Measurements from ENCODE around the gene SEC16A.
"Not testable (repeated sequence)": the region's sequence is repeated elsewhere in the genome, so short reads cannot be mapped to it uniquely, and the experiment has no call there.

Gene SEC16A

DNA sequence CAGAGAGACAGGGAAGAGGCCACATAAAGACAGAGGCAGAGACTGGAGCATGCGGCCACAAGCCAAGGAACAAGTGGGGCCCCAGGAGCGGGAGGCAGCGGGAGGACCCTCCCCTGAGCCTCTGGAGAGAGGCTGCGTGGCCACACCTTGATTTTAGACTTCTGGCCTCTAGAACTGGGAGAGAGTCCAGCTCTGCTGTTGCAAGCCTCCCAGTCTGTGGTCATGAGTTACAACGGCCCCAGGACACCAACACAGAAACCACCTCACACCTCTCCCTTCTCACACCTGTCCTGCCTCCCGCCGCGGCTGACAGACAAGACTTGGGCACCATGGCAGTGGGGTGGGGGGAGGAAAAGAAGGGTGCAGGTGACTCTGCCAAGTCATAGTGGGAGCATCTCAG is 45.4 kb downstream of the SEC16A start:
- DNase-seq = no peak

DNA sequence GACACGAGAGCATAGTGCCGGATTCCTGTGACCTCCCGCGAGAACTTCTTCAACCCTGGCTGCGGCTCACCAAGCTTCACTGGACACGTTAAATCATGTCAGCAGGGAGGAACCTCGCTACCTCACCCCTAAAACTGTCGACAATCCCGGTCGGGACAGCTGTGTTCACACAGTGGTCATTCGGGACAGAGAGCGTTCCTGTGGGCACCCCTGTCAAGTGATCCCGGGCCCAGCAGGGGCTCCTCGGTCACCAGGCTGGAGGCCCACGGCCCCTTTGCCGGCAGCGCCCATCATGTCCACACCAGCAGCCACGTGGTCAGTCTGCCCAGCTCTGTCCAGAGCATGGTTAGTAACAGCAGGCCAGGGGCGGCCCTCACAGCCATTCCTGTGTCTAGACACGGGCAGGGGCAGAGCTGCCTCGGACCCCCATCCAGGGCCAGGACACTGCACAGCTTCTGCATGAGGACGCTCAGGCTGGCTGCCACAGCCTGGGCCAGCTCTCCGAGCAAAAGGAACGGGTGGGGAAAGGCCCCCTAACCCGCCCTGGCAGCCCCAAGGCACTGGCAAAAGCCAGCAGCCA is 46.7 kb downstream of the SEC16A start:
- DNase-seq = no peak

DNA sequence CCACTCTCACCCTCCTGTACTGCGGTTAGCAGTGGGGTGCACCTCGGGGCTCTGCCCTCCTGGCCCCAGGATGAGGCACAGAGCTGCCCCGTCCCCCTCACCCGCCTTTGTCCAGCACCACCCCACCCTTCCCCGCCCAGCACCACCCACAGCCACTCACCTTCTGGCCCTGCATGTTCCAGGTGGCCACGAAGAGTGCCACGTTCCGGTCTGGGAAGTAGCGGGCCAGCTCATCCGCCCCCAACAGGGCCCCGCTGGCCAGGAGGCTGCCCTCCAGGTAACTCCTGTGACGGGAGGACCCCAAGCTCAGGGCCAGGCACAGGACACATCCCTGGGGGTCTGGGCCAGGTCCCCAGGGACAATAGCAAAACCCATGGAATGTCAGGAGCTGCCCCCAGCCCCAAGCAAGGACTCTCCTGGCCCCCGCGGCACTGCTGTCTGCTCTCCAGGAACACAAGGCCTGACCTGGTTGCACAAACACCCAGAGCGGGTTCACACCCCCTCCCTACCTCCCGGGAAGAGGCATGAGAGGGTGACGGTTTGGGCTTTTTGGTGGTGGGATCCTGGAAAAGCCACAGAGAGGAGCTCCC is 48.2 kb downstream of the SEC16A start:
- DNase-seq = no peak

DNA sequence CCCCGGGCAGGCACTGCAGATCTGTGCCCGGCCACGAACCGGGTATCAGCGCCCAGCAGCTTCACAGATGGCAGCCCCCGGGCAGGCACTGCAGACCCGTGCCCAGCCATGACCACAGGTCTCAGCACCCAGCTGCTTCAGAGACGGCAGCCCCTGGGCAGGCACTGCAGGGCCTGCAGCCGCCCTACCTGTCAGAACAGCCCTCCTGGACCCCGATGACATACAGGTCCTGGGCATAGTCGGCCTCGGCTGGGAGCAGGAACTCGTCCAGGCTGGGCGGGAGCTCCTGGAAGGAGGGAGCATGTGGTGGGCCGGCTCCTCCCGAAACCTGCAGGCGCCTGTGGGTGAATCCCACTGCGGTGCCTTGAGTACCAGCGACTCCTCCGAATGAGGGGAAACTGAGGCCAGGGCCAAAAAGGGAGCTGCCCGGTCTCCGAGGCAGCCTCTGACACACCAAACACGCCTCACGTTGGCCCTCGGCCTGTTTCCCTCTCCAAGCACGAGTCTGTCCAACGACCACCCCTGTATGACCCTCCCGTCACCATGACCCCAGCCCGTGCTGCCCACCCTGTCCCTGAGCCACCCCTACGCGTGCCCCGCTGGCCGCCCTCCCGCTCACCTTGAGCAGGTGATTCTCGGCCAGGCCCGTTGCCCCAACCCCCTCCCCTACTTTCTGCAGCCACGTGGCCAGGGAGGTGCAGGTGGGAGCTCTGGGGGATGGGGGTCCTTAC is 48.8 kb downstream of the SEC16A start:
- no peak for DNase-seq

DNA sequence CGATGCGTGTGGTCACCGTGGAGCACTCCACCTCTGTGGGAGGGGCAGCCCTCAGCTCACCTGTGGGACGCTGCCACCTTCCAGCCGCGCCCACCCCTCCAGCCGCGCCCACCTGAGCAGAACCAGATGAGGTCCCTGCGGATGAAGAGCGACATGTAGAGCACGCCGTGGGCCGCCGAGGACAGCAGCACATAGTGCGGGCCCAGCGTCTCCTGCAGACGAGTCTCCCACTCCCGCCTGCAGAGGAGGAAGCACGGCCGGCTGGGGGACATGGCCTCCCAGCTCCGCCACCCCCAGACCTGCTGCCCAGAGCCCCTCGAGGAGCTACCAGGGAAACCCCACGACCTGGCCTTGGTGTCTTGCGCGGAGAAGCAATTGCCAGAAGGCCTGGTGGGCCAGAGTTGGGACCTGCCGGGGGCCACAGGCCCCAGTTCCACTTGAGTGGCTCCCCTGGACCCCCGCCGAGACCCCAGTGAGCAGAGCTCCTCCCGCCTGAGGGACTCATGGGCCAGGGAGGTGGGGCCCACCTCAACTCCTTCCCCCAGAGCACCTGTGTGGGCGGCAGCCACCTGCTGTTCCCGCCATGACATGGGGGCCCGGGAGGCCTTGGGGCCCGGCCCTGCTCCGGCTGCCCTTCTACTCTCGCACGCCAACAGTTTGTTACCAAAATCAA is 49.7 kb downstream of the SEC16A start:
- DNase-seq = no peak

DNA sequence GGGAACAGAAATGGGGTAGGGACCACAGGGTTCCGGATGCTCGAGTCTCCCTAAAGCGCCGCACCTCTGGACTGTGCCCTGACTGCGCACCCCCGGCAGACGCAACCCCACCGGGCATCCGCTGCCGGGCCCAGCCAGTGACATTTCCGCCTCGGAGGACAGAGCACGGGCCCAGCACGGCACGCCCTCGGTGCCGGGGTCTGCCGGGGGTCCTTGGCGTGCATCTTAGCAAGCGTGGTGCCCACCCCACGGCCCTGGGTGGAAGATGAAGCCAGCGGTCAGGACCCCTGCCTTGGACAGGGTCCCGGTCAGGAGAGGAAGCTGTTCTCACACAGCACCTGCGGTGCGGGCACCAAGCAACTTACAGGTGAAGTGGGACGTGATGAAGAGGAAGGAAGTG is 50.2 kb downstream of the SEC16A start:
- no peak for DNase-seq

DNA sequence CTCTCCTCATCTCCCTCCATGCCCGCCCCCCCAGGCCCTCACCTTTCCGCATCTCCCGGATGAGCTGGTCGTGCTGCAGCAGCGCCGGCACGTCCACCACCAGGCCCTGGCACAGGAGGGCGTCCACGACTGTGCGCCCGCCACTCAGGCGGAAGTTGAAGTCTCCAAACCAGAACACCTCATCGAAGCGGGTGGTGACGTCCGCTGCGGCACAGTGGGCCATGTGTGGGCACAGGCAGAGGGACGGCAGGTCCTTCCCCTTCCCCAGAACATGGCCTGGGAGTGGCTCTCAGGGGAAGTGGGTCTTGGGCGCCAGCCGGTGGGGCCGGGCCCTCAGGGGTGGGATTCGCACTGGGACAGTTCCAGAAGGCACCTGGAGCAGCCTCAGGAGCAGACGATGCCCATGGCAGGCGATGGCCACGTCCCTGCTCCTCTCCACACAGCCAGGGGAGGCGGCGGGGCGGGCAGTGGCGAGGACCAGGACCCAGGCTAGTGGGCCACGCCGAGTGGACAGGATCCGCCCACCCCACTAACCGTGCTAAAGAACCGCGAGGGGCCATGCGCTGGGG is 51.0 kb downstream of the SEC16A start:
- DNase-seq = no peak

DNA sequence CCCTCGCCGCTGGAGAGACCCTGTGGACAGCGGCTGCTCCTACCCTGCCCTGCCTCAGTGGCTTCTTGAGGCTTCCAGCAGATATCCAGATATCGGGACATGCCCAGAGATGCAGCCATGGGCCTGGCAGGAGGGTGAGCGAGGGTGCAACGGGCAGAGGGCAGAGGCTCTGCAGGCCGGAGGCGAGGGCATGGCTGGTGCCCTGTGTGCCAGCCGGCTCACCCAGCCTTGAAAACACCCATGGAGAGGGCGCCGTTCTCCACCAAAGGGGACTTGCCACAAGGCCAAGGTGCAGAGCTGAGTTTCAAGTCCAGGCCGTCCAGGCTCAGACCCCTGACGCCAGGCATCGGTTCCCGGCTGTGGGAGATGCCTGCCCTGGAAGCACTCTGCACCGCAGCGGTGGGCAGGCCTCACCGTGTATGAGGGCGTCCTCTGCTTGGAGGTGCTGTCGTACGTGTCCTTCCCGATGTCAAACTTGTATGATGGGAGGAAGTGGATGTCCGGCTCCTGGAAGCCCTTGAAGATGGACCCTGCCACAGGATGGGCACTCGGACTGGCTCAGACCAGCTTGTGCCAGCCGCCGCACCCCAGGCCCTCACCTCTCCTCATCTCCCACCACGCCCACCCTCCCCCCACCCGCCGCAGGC is 52.1 kb downstream of the SEC16A start:
- no peak for DNase-seq

DNA sequence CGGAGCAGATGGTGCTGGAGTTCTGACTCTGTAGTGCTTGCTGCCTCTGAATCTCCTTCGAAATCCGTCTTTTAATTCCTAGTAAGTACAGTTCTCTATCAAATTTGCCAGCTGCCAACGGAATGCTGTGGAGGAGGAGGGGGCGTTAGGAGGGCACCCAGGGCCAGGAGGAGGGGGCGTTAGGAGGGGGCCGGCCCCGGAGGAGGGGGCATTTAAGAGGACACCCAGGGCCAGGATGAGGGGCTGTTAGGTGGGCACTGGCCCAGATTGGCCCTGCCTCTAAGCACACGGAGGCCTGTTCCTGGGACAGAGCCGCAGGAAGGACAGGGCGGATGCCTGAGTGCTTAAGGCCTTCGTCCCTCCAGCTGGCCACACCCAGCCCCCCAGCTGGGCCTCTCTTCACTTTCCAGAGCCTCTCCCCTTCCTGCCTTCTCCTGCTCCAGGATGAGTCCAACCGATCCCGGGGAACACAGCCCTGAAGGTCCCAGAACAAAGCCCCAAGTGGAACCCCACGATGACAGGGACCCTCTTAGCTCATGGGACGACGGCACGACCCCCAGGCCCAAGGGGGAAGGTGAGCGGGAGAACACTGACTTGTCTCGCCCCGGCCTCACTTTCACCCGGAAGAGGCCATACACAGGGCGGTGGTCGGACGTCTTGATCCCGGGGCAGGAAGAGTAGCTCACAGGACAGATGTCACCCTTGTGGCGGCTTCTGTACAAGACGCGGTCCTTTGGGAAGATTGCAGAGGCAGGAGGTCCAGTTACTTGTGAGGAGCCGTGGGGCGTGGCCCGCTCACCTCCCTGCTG is 53.0 kb downstream of the SEC16A start:
- DNase-seq = no peak

DNA sequence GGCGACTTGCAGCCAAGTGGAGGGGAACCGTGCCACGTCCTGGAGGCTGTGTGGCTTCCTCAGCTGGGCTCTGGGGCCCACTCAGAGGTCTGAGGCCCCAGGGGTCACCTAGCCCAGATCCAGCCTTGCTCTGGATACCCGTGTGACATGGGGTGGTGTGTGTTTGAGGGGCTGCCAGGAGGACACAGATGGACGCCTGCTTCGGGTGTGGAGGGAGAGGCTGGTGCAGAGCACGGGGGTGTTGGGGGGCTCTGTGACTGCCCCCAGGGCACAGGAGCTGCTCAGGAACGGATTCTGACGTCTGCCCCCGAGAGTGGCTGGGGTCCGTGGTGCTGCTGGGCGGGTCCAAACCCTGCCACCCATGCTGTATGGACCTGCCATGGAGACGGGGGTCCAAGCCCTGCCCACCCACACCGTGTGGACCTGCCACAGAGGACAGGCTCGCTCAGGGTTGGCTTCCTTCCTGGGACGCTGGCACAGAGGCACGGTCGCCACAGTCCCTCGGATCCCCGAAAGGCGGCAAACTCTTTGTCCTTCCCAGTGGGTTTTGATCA is 53.7 kb downstream of the SEC16A start:
- no peak for DNase-seq

DNA sequence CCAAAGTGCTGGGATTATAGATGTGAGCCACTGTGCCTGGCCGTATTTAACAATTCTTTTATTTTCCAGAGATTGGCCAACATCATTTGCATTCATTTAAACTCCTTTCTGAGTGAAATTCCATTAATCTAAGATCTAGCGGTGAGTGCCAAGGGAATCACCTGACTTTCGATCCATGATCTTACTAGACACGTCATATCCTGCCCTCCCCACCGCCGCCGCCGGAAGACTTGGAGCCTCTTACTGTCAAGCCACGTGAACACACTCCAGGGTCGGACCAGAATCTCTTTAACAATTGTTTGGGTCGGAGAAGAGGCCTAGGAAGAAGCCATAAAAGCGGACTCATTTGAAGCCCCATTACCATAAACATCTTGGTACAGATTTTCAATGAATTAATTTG is 56.1 kb downstream of the SEC16A start:
- no peak for DNase-seq

DNA sequence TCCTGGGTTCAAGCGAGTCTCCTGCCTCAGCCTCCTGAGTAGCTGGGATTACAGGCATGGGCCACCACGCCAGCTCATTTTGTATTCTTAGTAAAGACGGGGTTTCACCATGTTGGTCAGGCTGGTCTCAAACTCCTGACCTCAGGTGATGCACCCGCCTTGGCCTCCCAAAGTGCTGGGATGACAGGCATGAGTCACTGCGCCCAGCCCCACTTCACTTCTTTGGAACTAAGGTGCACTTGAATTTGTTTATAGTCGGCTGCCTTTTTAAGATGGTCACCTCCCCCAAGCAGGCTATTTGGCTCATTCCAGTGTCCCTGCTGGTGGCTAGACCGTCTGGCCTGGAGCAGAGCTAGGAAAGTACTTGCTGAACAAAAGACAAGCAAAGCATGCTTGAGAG is 57.5 kb downstream of the SEC16A start:
- DNase-seq = not testable (repeated sequence)

DNA sequence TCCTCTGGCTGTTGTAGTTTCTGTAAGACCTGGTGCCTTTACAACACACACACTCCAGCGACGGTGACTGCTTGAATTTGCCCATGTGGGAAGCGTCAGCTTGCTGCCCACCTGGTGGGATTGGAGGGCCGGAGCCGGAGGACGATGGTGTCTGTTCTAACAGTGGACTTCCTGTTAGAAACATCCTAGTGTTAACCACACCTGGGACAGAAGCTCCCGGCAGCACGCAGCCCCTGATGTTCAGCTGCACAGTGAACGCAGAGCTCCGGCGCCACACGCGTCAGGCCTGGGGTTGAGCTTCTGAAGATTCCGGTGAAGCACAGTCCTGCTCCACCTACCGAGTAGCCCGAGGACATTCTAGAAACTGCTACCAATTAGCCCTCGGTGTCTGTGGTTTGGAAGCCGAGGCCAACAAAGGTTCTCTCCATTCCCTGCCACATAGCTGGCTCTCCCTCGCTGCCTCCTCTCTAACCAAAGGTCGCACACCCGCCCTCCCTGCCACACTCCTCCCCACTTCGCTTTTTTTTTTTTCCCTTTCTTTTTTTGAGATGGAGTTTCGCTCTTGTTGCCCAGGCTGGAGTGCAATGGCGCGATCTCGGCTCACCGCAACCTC is 58.0 kb downstream of the SEC16A start:
- no peak for DNase-seq

DNA sequence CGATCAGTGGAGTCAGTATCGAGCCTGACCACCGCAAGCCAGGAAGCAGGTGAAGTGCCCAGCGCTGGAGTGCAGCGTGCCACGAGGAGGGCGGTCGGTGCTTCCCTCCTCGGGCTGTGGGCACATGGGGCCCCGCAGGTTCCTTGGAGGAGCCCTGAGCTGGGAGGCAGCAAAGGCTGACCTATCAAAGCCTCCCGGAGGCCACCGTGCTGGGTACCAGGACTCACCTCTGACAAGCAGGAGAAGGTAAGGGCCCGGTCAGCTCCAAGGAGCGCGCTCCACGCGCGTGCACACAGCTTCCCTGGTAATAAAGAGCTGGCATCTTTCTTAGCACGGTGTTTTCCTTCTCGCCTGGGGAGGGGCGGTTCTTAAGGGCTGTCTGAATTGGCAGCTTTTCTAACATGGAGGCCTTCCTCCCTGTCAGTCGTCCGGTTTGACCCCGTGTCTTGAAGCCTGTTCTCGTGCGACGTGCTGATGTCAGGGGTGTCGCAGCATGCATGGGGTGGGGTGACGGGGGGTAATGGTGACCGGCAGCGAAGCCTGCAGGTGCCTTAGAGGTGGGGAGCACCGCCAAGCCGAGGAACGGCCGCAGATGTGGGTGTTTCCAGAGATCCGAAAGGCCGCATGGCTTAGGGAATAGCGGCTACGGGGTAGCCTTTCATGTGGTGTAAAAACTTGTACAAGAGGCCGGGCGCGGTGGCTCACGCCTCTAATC is 59.3 kb downstream of the SEC16A start:
- no peak for DNase-seq

DNA sequence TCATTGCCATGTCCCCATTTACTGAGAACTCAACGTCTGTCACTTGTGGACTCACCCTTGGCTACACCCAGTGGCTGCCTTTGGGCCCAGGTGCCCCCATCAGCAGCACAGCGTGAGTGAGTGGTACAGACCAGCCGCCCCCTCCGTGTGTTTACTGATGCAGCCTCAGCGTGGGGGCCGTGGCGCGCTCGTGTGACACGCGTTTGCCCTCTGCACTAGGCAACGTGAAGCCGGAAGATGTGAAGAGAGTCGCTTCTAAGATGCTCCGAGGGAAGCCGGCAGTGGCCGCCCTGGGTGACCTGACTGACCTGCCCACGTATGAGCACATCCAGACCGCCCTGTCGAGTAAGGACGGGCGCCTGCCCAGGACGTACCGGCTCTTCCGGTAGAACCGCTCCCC is 60.0 kb downstream of the SEC16A start:
- DNase-seq = no peak

DNA sequence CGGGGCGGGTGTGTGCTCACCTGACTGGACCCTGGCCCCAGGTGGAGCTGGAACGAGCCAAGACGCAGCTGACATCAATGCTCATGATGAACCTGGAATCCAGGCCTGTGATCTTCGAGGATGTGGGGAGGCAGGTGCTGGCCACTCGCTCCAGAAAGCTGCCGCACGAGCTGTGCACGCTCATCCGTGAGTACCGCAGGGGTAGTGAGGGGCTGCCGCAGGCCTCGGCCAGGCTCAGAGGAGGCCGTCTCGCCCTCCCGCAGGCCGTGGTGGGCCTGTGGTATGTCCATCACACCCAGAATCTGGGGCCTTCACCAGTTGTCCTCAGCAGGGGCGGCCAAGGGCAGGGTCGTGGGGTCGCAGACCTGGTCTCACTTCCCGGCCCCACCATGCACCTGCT is 61.0 kb downstream of the SEC16A start:
- DNase-seq = no peak

DNA sequence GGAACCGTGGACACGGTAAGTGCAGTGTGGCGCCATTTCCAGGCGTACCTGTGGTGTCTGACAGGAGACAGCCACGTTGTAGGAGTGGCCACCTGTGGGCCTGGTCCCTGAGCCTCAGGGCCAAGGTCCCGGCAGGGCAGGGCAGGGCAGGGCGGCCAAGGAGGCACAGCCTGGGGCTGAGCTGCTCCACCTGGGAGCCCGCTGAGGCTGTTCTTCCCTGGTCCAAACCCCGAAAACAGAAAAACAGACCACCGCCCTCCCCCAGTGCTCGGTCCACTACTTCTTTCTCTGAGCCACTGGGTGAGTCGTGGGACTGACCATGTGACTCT is 63.8 kb downstream of the SEC16A start:
- no peak for DNase-seq

DNA sequence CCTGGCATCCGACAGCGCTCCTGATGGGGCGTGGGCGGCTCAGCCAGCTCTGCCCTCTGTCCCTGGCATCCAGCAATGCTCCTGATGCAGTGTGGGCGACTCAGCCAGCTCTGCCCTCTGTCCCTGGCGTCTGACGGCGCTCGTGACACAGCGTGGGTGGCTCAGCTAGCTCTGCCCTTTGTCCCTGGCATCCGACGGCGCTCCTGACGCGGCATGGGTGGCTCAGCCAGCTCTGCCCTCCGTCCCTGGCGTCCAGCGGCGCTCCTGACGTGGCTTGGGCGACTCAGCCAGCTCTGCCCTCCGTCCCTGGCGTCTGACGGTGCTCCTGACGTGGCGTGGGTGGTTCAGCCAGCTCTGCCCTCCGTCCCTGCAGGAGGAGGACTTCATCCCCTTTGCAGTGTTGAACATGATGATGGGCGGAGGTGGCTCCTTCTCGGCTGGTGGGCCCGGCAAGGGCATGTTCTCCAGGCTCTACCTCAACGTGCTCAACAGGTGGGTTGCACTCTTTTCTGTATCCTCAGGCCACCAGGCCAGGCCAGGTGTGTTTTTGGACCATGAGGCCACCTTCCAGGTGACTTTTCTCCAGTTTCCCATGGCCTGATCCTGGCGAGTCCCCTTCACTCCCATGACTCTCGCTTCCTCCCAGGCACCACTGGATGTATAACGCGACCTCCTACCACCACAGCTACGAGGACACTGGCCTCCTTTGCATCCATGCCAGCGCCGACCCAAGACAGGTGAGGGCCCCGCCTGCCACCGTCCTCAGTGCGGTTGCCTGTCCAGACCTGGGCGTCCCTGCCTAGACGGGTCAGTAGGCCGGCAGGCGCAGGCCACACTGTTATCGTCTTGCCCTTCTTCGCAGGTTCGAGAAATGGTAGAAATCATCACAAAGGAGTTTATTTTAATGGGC is 64.4 kb downstream of the SEC16A start:
- DNase-seq = no peak

DNA sequence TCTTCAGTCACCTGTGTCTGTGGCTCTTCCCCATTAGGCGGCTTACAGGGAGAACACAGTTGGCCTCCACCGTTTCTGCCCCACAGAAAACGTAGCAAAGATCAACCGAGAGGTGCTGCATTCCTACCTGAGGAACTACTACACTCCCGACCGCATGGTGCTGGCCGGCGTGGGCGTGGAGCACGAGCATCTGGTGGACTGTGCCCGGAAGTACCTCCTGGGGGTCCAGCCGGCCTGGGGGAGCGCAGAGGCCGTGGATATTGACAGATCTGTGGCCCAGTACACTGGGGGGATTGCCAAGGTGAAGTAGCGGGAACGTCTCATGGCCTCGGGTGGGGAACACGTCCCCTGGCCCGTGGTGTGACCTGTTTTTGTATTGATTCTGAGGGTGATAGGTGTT is 65.9 kb downstream of the SEC16A start:
- no peak for DNase-seq

DNA sequence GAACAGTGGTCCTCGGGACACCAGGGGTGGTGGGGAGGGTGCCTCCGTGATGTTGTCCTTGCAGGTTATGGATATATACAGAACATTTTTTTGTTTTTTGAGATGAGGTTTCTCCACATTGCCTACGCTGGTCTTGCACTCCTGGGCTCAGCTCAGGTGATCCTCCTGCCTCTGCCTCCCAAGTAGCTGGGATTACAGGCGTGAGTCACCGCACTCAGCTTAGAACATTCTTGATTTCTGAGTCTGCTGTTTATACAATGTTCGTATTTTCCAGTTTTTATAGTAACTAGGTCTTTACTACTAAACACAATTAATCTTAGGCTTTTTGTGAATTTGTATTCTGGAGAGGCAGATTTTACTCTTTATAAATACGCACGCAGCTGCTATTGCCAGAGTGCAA is 66.4 kb downstream of the SEC16A start:
- no peak for DNase-seq
